HUES48 (cell line): ENCODE data around the gene IFRD2.

Experiments
- H3K27ac ChIP-seq: one replicate; pipeline ENCODE4 v1.7.0; 2013; ENCODE audit warnings: low read depth, low read length, inconsistent platforms
- H3K27me3 ChIP-seq: 2 replicates; pipeline ENCODE4 v1.6.1; 2013; ENCODE audit warnings: mild to moderate bottlenecking, low read length; ENCODE audit not compliant: control insufficient read depth, insufficient read depth
- H3K36me3 ChIP-seq: 2 replicates; pipeline ENCODE4 v1.6.1; 2013; ENCODE audit warnings: low read length; ENCODE audit not compliant: control insufficient read depth, insufficient read depth
- H3K4me1 ChIP-seq: 2 replicates; pipeline ENCODE4 v1.6.1; 2013; ENCODE audit warnings: mild to moderate bottlenecking, low read length; ENCODE audit not compliant: control insufficient read depth, insufficient read depth
- H3K4me3 ChIP-seq: 2 replicates; pipeline ENCODE4 v1.5.1; 2013; ENCODE audit warnings: mild to moderate bottlenecking, low read depth, low read length
- H3K9ac ChIP-seq: 2 replicates; pipeline ENCODE4 v1.6.1; 2013; ENCODE audit warnings: mild to moderate bottlenecking, low read depth, low read length, moderate library complexity
- H3K9me3 ChIP-seq: 2 replicates; pipeline ENCODE4 v1.6.1; 2013; ENCODE audit warnings: low read length; ENCODE audit not compliant: control insufficient read depth, insufficient read depth

The IFRD2 gene

DNA sequence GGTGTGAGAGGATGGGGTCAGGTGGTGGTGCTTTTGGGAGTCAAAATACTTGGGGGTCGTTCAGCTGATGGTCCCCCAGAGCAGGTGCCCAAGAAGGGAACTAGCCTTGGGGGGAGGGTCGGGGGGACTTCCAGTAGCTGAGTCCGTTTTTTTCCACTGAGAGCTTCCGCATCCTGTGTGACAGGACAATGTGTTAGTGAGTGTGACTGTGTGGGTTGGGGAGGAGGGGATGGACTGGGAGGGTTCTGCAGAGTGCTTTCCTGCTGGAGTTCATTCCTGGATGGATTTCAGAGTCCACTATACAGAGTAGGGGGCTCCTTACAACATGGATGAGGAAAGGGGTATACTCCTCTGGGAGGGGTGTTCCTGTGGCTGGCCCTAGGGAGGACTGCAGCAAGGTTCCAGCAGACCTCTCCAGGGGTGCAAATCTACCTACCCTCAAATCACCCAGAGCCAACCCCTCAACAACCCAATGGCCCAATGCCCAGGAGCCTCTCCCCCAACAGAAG, 30.9 kb upstream of the IFRD2 start:
- H3K27ac ChIP-seq: no peak overlapping the region
- peaks cover 17% of the 10 kb centered on the region for H3K4me1 ChIP-seq
- H3K9ac ChIP-seq: no peak overlapping the region
- H3K9me3 ChIP-seq: no peaks in the 10 kb centered on the region
- H3K27me3 ChIP-seq: no peaks in the 10 kb centered on the region
- peaks cover 32% of the 10 kb centered on the region for H3K36me3 ChIP-seq
- peak overlapping the region; percentile 97 for H3K4me3 ChIP-seq

GRCh38 chr3:50322386-50323091, 30.3 kb upstream of the IFRD2 start, which contains the start of gene HYAL2:
Gene HYAL2 (minus strand): TSS chr3:50322745. CDS start chr3:50320489, 2,256 bp downstream.
- H3K4me3 ChIP-seq: peak within 1 kb of the TSS; percentile 97

DNA sequence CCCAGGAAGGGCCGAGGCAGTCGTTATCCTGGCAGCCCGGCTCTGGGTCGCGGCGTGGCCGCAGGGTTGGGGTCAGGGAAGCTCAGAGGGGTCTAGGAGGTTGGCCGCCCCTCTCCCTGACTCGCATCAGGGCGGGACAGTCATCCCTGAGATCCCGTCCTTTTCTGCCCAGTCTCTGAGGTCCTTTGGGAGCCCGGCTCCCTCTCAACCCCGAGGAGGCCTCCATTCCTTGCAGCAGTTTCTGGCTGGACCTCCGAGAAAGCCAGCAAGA, 29.8 kb upstream of the IFRD2 start:
- Histone ChIP-seq H3K36me3 (peaks cover 43% of the 10 kb centered on the region), H3K4me3 (peak overlapping the region; percentile 97), H3K27me3 (no peaks in the 10 kb centered on the region), H3K27ac (peak overlapping the region; percentile 99), H3K9ac (peak overlapping the region; percentile 51), H3K4me1 (peaks cover 17% of the 10 kb centered on the region), H3K9me3 (no peaks in the 10 kb centered on the region)

More at GRCh38 chr3:50322386-50323091, 30.3 kb upstream of the IFRD2 start, which contains the start of gene HYAL2:
- Histone ChIP-seq H3K27ac (peak within 1 kb of the TSS; percentile 99), H3K27me3 (no peaks in the 10 kb centered on the region), H3K9ac (peak within 1 kb of the TSS; percentile 100), H3K4me1 (peaks cover 17% of the 10 kb centered on the region), H3K36me3 (peaks cover 38% of the 10 kb centered on the region), H3K9me3 (no peaks in the 10 kb centered on the region)

- H3K4me1 ChIP-seq: peaks cover 17% of the 10 kb centered on the region
These were observed 29.3 kb upstream of the IFRD2 start for GRCh38 chr3:50321336-50322114.

DNA sequence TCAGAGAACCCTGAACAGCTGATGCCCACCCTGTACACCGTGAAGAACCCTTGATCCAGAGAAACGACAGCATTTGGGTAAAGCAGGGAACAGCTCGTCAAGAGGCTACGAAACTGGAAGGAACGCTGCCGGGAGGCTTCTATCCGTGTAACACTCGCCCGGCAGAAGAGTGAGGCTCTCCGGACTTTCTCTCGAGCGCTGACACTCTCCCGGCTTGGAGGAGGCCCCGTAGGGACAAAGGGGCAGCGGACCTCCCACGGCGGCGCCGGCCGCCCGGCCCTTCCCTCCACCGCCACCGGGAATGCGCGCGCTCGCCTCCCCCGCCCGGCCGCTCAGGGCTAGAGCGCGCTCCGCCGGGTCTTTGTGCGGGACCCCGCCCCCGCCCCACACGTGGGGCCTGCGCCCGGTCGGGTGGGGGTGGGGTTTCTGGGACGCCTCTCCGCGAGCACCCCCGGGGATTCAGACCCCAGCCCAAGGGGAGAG, 28.7 kb upstream of the IFRD2 start:
- peak overlapping the region; percentile 100 for H3K9ac ChIP-seq
- H3K4me3 ChIP-seq: peak overlapping the region; percentile 97
- H3K36me3 ChIP-seq: peaks cover 46% of the 10 kb centered on the region
- H3K4me1 ChIP-seq: peaks cover 17% of the 10 kb centered on the region
- no peaks in the 10 kb centered on the region for H3K9me3 ChIP-seq
- peak overlapping the region; percentile 99 for H3K27ac ChIP-seq
- no peaks in the 10 kb centered on the region for H3K27me3 ChIP-seq

More at GRCh38 chr3:50321336-50322114, 29.3 kb upstream of the IFRD2 start:
- Histone ChIP-seq H3K36me3 (peaks cover 47% of the 10 kb centered on the region), H3K27ac (peak overlapping the region; percentile 99), H3K27me3 (no peaks in the 10 kb centered on the region), H3K9ac (peak overlapping the region; percentile 100), H3K9me3 (no peaks in the 10 kb centered on the region), H3K4me3 (peak overlapping the region; percentile 97)

- Histone ChIP-seq H3K4me3 (peak overlapping the region; percentile 97), H3K9ac (no peak overlapping the region), H3K4me1 (peaks cover 17% of the 10 kb centered on the region), H3K9me3 (no peaks in the 10 kb centered on the region), H3K27ac (peak overlapping the region; percentile 99), H3K27me3 (no peaks in the 10 kb centered on the region), H3K36me3 (peaks cover 40% of the 10 kb centered on the region)
These were observed 27.8 kb upstream of the IFRD2 start for GRCh38 chr3:50319894-50320625.

- no peak overlapping the region for H3K9ac ChIP-seq
- no peaks in the 10 kb centered on the region for H3K9me3 ChIP-seq
- no peaks in the 10 kb centered on the region for H3K27me3 ChIP-seq
- H3K27ac ChIP-seq: no peak overlapping the region
- peaks cover 40% of the 10 kb centered on the region for H3K36me3 ChIP-seq
- H3K4me3 ChIP-seq: no peak overlapping the region
- peaks cover 17% of the 10 kb centered on the region for H3K4me1 ChIP-seq
These were observed 27.1 kb upstream of the IFRD2 start for GRCh38 chr3:50319181-50319893.

GRCh38 chr3:50318615-50319014, 26.4 kb upstream of the IFRD2 start:
- peaks cover 17% of the 10 kb centered on the region for H3K4me1 ChIP-seq
- H3K4me3 ChIP-seq: no peak overlapping the region
- no peak overlapping the region for H3K27ac ChIP-seq
- H3K27me3 ChIP-seq: no peaks in the 10 kb centered on the region
- no peak overlapping the region for H3K9ac ChIP-seq
- no peaks in the 10 kb centered on the region for H3K9me3 ChIP-seq
- H3K36me3 ChIP-seq: peaks cover 40% of the 10 kb centered on the region

DNA sequence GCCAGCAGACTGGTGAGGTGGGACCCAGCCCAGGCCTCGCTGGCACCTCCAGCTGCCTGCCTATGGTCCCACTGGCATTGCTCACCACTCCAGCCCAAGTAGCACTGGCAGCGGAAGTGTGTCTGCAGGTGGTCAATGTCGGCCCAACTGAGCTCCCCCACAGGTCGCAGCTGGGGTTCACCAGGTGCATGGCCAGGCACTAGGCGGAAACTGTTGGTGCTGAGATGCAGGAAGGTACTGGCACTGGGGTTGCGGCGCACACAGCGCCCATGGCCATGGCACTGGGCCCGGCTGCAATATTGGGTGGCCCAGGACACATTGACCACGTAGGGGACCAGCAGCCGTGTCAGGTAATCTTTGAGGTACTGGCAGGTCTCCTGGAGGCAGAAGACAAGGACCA, 25.9 kb upstream of the IFRD2 start:
- Histone ChIP-seq H3K9me3 (no peaks in the 10 kb centered on the region), H3K36me3 (peaks cover 40% of the 10 kb centered on the region), H3K27me3 (no peaks in the 10 kb centered on the region), H3K27ac (no peak overlapping the region), H3K4me3 (no peak overlapping the region), H3K9ac (no peak overlapping the region), H3K4me1 (peaks cover 15% of the 10 kb centered on the region)

DNA sequence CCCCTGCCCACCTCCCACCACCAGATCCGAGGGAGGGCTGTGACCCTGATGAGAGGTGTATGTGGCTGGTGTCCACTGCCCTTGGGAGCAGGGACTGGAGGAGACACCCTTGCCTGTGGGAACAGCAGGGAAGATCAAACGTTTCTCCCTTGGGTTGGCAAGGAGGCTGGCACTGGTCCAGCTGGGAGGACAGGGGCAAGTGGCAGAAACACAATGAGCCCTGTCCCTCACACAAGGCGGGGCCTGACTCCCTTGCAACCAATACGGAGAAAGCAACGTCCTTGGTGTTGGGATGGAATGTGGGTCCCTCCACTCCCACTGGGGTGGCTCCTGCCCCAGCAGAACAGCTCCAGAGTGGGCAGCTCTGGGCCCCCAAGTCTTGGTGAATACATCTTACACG, 25.1 kb upstream of the IFRD2 start:
- Histone ChIP-seq H3K4me1 (peaks cover 9% of the 10 kb centered on the region; the same call in 1 of the 2 replicates), H3K9ac (no peak overlapping the region), H3K9me3 (no peaks in the 10 kb centered on the region), H3K4me3 (no peak overlapping the region), H3K27me3 (no peaks in the 10 kb centered on the region), H3K27ac (peak overlapping the region; percentile 5), H3K36me3 (peaks cover 40% of the 10 kb centered on the region)
